Mesenchymal stem cell (in vitro differentiated cells and primary cell): Measurements from ENCODE around the gene TMEM89.

Experiments used
- DNase-seq: peaks from one replicate; pipeline ENCODE4 v3.0.0-alpha.2; 2013
- H2AFZ ChIP-seq: one replicate; pipeline ENCODE4 v1.6.1; 2013; ENCODE audit warnings: low read depth, mild to moderate bottlenecking, control low read depth, inconsistent platforms, low read length, moderate library complexity
- H2AK5ac ChIP-seq: 2 replicates; pipeline ENCODE4 v1.6.1; 2013; ENCODE audit warnings: low read length, moderate library complexity, mild to moderate bottlenecking, inconsistent platforms; ENCODE audit not compliant: severe bottlenecking
- H2BK120ac ChIP-seq: one replicate; pipeline ENCODE4 v1.6.1; 2013; ENCODE audit warnings: low read depth, mild to moderate bottlenecking, inconsistent platforms, low read length, moderate library complexity
- H2BK12ac ChIP-seq, 2 experiments: one replicate each; pipeline ENCODE4 v1.6.1; 2013; ENCODE audit warnings: inconsistent platforms in 2 of 2, low read length in 2 of 2, mild to moderate bottlenecking in 2 of 2, moderate library complexity in 2 of 2, control low read depth in 1 of 2
- H2BK15ac ChIP-seq: one replicate; pipeline ENCODE4 v1.6.1; 2013; ENCODE audit warnings: mild to moderate bottlenecking, low read depth, inconsistent platforms; ENCODE audit not compliant: poor library complexity, severe bottlenecking
- H2BK5ac ChIP-seq: 2 replicates; pipeline ENCODE4 v1.6.1; 2013; ENCODE audit warnings: low read depth, mild to moderate bottlenecking, low read length, control low read depth, inconsistent platforms; ENCODE audit not compliant: poor library complexity, severe bottlenecking
- H3K14ac ChIP-seq, 2 experiments: one replicate each; pipeline ENCODE4 v1.6.1; 2013; ENCODE audit warnings: inconsistent platforms in 2 of 2, low read length in 2 of 2, control low read depth in 1 of 2, mild to moderate bottlenecking in 1 of 2, moderate library complexity in 1 of 2
- H3K18ac ChIP-seq, 2 experiments: one replicate each; pipeline ENCODE4 v1.6.1; 2013; ENCODE audit warnings: inconsistent platforms in 2 of 2, low read length in 2 of 2, control low read depth in 1 of 2, low read depth in 1 of 2, mild to moderate bottlenecking in 1 of 2
- H3K23ac ChIP-seq, 2 experiments: one replicate each; pipeline ENCODE4 v1.6.1; 2013; ENCODE audit warnings: inconsistent platforms in 2 of 2, low read length in 2 of 2, mild to moderate bottlenecking in 2 of 2, moderate library complexity in 2 of 2, control low read depth in 1 of 2
- H3K27ac ChIP-seq: 2 replicates; pipeline ENCODE4 v1.5.1; 2013; ENCODE audit warnings: mild to moderate bottlenecking, moderate library complexity, low read length, control low read depth, inconsistent platforms; ENCODE audit not compliant: poor library complexity, severe bottlenecking
- H3K27me3 ChIP-seq, 2 experiments: 2 replicates each; pipeline versions ENCODE4 v1.6.1 to v1.7.0; 2013; ENCODE audit warnings: low read length in 2 of 2, mild to moderate bottlenecking in 2 of 2, moderate library complexity in 2 of 2, control low read depth in 1 of 2, inconsistent platforms in 1 of 2; ENCODE audit not compliant: control insufficient read depth in 1 of 2, insufficient read depth in 1 of 2
- H3K36me3 ChIP-seq, 2 experiments: 2 replicates each; pipeline versions ENCODE4 v1.6.1 to v1.7.0; 2013; ENCODE audit warnings: low read length in 2 of 2, control low read depth in 1 of 2, inconsistent platforms in 1 of 2, low read depth in 1 of 2, mild to moderate bottlenecking in 1 of 2; ENCODE audit not compliant: insufficient read depth in 2 of 2, control insufficient read depth in 1 of 2
- H3K4ac ChIP-seq, 2 experiments: one replicate each; pipeline ENCODE4 v1.6.1; 2013; ENCODE audit warnings: inconsistent platforms in 2 of 2, low read length in 2 of 2, mild to moderate bottlenecking in 2 of 2, moderate library complexity in 2 of 2, control low read depth in 1 of 2, low read depth in 1 of 2
- H3K4me1 ChIP-seq: 2 replicates; pipeline ENCODE4 v1.6.1; 2013; ENCODE audit warnings: low read depth, low read length, control low read depth; ENCODE audit not compliant: control insufficient read depth, insufficient read depth
- H3K4me2 ChIP-seq: 2 replicates; pipeline ENCODE4 v1.6.1; 2013; ENCODE audit warnings: low read length, mild to moderate bottlenecking, inconsistent platforms; ENCODE audit not compliant: poor library complexity, severe bottlenecking
- H3K4me3 ChIP-seq, 2 experiments: 2 replicates each; pipeline versions ENCODE4 v1.5.1 to v1.7.0; 2013; ENCODE audit warnings: low read length in 2 of 2, mild to moderate bottlenecking in 2 of 2, control low read depth in 1 of 2, low read depth in 1 of 2; ENCODE audit not compliant: insufficient read depth in 1 of 2
- H3K79me1 ChIP-seq: replicated peaks from 2 replicates; pipeline ENCODE4 v1.6.1; 2013; ENCODE audit warnings: mild to moderate bottlenecking, control low read depth, low read length, inconsistent platforms; ENCODE audit not compliant: poor library complexity, severe bottlenecking
- H3K9ac ChIP-seq: 2 replicates; pipeline ENCODE4 v1.7.0; 2013; ENCODE audit warnings: mild to moderate bottlenecking, low read length, moderate library complexity
- H3K9me3 ChIP-seq: 2 replicates; pipeline ENCODE4 v1.7.0; 2013; ENCODE audit warnings: mild to moderate bottlenecking, low read length; ENCODE audit not compliant: control insufficient read depth
- H4K8ac ChIP-seq: one replicate; pipeline ENCODE4 v1.6.1; 2013; ENCODE audit warnings: inconsistent platforms, mild to moderate bottlenecking, low read length, moderate library complexity
- H4K91ac ChIP-seq: one replicate; pipeline ENCODE4 v1.6.1; 2013; ENCODE audit warnings: mild to moderate bottlenecking, low read length, inconsistent platforms
- WGBS: methylation state at CpG from one replicate; pipeline ENCODE4 v1.1.7; 2013; ENCODE audit warnings: mixed read lengths; 5-methylcytosine and 5-hydroxymethylcytosine counted together

TMEM89 gene

DNA sequence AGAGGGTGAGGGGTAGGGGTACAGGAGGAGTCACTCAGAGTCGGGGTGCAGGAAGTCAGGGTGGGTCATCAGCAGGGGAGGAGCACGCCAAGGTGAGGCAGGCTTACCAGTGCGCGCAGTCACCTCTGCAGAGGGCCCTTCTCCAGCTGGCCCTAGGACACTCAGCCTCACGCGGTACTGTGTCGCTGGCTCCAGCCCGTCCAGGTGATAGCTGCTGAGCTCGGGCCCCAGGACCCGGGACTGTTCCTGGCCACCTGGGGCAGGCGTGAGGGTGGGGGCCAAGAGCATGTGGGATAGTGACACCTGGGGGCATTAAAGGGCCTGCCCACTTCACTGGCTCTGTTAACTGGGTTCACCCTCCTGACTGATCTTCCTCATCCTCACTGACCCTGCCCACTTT is 33.9 kb downstream of the TMEM89 start:
- no peak overlapping the region for H3K4ac ChIP-seq
- H3K27ac ChIP-seq, result no peak overlapping the region
- H4K8ac ChIP-seq, result no peak overlapping the region
- no peak overlapping the region for H3K18ac ChIP-seq
- H3K4me3 ChIP-seq, result no peak overlapping the region
- no peak overlapping the region for H2BK15ac ChIP-seq
- H2BK5ac ChIP-seq, result no peak overlapping the region
- peaks cover 51% of the 10 kb centered on the region for H3K79me1 ChIP-seq
- H3K9me3 ChIP-seq, result no peaks in the 10 kb centered on the region
- no peak overlapping the region for H3K9ac ChIP-seq
- no peak overlapping the region for H2BK12ac ChIP-seq
- peaks cover 48% of the 10 kb centered on the region for H3K4me1 ChIP-seq
- H3K14ac ChIP-seq, result no peak overlapping the region
- no peak overlapping the region for H3K23ac ChIP-seq
- H3K36me3 ChIP-seq, result peaks cover 11 to 100% of the 10 kb centered on the region in 2 experiments
- no peak overlapping the region for H3K4me2 ChIP-seq
- H3K27me3 ChIP-seq, result no peaks in the 10 kb centered on the region
- H2AFZ ChIP-seq, result no peak overlapping the region
- H2AK5ac ChIP-seq, result no peak overlapping the region
- 93% methylated on average over 10 of the region's 11 CpGs for WGBS
- H4K91ac ChIP-seq, result no peak overlapping the region
- DNase-seq, result no peak
- H2BK120ac ChIP-seq, result no peak overlapping the region

DNA sequence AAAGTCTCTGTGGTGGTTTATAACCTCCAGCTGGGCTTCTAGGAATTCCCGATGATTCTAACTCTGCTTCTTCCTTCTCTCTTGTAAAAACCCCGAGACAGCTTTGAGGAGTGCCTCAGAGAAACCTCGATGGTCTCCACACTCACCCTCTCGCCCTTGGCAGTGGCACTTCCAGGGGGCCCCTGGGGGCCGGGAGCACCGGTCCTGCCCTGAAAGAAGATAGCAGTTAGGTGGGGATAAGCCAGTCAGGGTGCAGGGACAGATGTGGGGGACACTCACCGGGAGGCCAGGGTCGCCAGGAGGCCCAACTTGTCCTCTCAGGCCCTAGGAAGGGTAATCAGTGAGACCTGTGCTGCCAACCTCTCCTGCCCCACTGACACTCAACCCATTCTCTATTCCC is 36.2 kb downstream of the TMEM89 start:
- H3K23ac ChIP-seq, result no peak overlapping the region
- no peak overlapping the region for H2BK15ac ChIP-seq
- H3K4me2 ChIP-seq, result no peak overlapping the region
- peaks cover 17 to 100% of the 10 kb centered on the region in 2 experiments for H3K36me3 ChIP-seq
- DNase-seq, result no peak
- no peak overlapping the region for H3K4me3 ChIP-seq
- no peak overlapping the region for H3K9ac ChIP-seq
- no peak overlapping the region for H2BK120ac ChIP-seq
- H2BK12ac ChIP-seq, result no peak overlapping the region
- H2AK5ac ChIP-seq, result no peak overlapping the region
- 93% methylated on average over 8 of the region's 8 CpGs for WGBS
- H3K4ac ChIP-seq, result no peak overlapping the region
- no peak overlapping the region for H4K8ac ChIP-seq
- H2AFZ ChIP-seq, result no peak overlapping the region
- no peak overlapping the region for H4K91ac ChIP-seq
- H3K4me1 ChIP-seq, result peaks cover 31% of the 10 kb centered on the region
- H3K27me3 ChIP-seq, result no peaks in the 10 kb centered on the region
- H3K18ac ChIP-seq, result no peak overlapping the region
- H3K14ac ChIP-seq, result no peak overlapping the region
- H3K9me3 ChIP-seq, result no peaks in the 10 kb centered on the region
- no peak overlapping the region for H2BK5ac ChIP-seq
- H3K79me1 ChIP-seq, result peaks cover 61% of the 10 kb centered on the region
- H3K27ac ChIP-seq, result no peak overlapping the region

DNA sequence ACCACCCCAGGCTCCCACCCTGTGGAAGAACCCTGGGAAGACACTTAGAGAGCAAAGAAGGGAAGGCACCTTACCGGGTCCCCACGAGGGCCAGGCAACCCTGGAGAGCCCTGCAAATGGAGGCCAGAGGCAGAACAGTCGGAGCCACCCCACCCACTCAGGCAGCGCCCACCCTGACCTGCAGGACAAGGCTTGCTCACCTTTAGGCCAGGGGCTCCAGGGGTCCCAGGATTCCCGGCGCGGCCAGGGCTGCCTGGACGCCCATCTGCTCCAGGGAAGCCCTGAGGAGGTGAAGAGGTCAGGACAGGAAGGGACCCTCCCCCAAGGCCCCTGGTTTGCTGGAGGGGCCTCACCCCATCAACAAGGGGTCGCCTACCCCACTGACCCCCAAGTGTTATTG is 36.7 kb downstream of the TMEM89 start:
- Histone ChIP-seq H3K9me3 (no peaks in the 10 kb centered on the region), H2BK5ac (no peak overlapping the region), H3K36me3 (peaks cover 17 to 100% of the 10 kb centered on the region in 2 experiments)

DNA sequence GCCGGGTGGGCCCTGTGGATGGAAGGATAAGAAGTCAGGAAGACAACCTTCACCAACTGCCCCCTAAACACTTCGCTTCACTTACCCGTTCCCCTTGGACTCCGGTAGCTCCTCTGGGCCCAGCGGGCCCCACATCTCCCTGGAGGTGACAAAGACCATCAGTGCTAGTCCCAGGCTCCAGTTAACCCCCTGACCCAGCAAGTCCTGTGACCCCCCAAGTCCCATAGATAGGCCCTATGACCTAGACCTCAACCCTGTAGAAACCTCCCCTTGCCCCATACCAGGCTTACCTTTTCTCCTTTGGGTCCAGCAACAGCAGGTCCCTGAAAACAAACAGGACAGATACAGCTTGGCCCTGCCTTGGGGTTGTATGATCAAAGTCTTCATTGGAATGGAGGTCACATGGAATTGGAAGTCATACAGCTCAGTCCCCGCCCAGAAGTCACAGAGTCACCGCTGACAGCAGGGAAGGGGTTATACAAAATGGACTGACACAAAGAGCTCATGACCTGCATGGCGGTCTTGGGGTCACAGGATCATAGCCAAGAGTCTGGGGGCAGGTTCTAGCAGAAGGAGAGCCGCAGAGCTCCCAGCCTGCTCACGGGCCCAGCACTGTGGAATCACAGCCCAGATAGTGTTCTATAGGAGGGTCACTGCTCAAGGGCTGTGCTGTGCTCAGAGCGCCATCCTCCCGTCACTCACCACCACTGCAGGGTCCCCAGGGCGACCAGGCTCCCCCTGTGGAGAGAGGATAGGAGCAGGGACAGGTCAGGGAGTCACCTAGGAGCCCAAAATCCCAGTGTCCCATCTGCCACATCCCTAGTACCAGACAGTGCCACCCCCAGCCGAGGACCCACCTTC is 39.7 kb downstream of the TMEM89 start:
- H3K23ac ChIP-seq, result no peak overlapping the region
- H3K79me1 ChIP-seq, result peaks cover 54% of the 10 kb centered on the region
- H2BK120ac ChIP-seq, result no peak overlapping the region
- no peak overlapping the region for H3K14ac ChIP-seq
- H2AK5ac ChIP-seq, result no peak overlapping the region
- no peak for DNase-seq
- H4K8ac ChIP-seq, result no peak overlapping the region
- WGBS, result 97% methylated on average over 11 of the region's 14 CpGs
- no peak overlapping the region for H3K9ac ChIP-seq
- H3K4me3 ChIP-seq, result no peak overlapping the region
- H2BK5ac ChIP-seq, result no peak overlapping the region
- no peak overlapping the region for H3K27ac ChIP-seq
- no peak overlapping the region for H3K4ac ChIP-seq
- no peak overlapping the region for H3K18ac ChIP-seq
- no peak overlapping the region for H2AFZ ChIP-seq
- H3K9me3 ChIP-seq, result no peaks in the 10 kb centered on the region
- peaks cover 25 to 99% of the 10 kb centered on the region in 2 experiments for H3K36me3 ChIP-seq
- H2BK12ac ChIP-seq, result no peak overlapping the region
- no peak overlapping the region for H2BK15ac ChIP-seq
- H3K4me1 ChIP-seq, result peaks cover 8% of the 10 kb centered on the region
- H3K27me3 ChIP-seq, result no peaks in the 10 kb centered on the region
- no peak overlapping the region for H3K4me2 ChIP-seq
- H4K91ac ChIP-seq, result no peak overlapping the region

More for the DNA sequence above, 36.7 kb downstream of the TMEM89 start:
- Histone ChIP-seq H3K4ac (no peak overlapping the region), H2AFZ (no peak overlapping the region), H3K18ac (no peak overlapping the region), H3K27ac (no peak overlapping the region), H3K4me2 (no peak overlapping the region), H3K14ac (no peak overlapping the region), H3K4me1 (peaks cover 26% of the 10 kb centered on the region), H4K91ac (no peak overlapping the region), H4K8ac (no peak overlapping the region), H2AK5ac (no peak overlapping the region), H3K9ac (no peak overlapping the region), H3K79me1 (peaks cover 63% of the 10 kb centered on the region), H3K27me3 (no peaks in the 10 kb centered on the region), H3K4me3 (no peak overlapping the region), H2BK120ac (no peak overlapping the region), H3K23ac (no peak overlapping the region), H2BK15ac (no peak overlapping the region), H2BK12ac (no peak overlapping the region)
- DNase-seq, result no peak
- 96% methylated on average over 9 of the region's 9 CpGs for WGBS
